ENCODE measurements around the gene MYO3B.

Gene MYO3B

DNA sequence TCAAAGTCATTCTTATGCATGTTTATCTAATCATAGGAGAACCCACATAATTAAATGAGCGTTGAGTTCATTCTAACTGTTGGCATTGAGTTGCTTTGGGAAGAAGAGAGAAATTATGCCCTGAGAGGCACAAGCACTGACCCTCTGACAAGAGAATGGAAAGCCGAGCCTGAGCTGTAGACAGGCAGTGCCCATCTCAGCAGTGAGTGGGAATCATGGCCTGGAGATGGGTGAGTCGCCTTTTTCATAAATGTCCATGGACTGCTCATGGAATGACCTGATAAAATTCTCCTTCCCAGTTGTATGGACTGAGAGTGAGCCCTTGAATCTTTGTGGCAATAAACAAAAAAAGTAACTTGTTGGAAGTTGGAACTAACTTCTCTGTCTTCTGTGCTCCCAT, 21.4 kb upstream of the MYO3B start:
- Histone ChIP-seq H3K36me3 (replicated peaks; ENCODE audit: low read depth, low read length) (peaks cover 5% of the 10 kb centered on the region), H2AFZ (ENCODE audit: low read depth, low read length) (no peak overlapping the region), H3K4me2 (ENCODE audit: low read length) (peak overlapping the region; percentile 97), H3K9me3 (ENCODE audit: insufficient read depth, low read length) (no peaks in the 10 kb centered on the region; the same call in 1 of the 2 replicates), H4K20me1 (ENCODE audit: insufficient read depth, low read length) (no peaks in the 10 kb centered on the region), H3K4me3 (ENCODE audit: low read length) (no peak overlapping the region), H3K27ac (ENCODE audit: low read length) (no peak overlapping the region), H3K4me1 (ENCODE audit: low read length) (peaks cover 56% of the 10 kb centered on the region), H3K79me2 (ENCODE audit: low read length) (no peaks in the 10 kb centered on the region), H3K9ac (ENCODE audit: low read length) (no peak overlapping the region), H3K27me3 (ENCODE audit: low read depth, low read length) (peaks cover 16% of the 10 kb centered on the region)
- no peak for TF ChIP-seq EZH2phosphoT487 (IDR thresholded peaks at IDR 0.05; ENCODE audit: low read depth)
- TF ChIP-seq, protein P1, sequence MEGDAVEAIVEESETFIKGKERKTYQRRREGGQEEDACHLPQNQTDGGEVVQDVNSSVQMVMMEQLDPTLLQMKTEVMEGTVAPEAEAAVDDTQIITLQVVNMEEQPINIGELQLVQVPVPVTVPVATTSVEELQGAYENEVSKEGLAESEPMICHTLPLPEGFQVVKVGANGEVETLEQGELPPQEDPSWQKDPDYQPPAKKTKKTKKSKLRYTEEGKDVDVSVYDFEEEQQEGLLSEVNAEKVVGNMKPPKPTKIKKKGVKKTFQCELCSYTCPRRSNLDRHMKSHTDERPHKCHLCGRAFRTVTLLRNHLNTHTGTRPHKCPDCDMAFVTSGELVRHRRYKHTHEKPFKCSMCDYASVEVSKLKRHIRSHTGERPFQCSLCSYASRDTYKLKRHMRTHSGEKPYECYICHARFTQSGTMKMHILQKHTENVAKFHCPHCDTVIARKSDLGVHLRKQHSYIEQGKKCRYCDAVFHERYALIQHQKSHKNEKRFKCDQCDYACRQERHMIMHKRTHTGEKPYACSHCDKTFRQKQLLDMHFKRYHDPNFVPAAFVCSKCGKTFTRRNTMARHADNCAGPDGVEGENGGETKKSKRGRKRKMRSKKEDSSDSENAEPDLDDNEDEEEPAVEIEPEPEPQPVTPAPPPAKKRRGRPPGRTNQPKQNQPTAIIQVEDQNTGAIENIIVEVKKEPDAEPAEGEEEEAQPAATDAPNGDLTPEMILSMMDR (IDR thresholded peaks at IDR 0.05; ENCODE audit: low read depth, low read length), result no peak

DNA sequence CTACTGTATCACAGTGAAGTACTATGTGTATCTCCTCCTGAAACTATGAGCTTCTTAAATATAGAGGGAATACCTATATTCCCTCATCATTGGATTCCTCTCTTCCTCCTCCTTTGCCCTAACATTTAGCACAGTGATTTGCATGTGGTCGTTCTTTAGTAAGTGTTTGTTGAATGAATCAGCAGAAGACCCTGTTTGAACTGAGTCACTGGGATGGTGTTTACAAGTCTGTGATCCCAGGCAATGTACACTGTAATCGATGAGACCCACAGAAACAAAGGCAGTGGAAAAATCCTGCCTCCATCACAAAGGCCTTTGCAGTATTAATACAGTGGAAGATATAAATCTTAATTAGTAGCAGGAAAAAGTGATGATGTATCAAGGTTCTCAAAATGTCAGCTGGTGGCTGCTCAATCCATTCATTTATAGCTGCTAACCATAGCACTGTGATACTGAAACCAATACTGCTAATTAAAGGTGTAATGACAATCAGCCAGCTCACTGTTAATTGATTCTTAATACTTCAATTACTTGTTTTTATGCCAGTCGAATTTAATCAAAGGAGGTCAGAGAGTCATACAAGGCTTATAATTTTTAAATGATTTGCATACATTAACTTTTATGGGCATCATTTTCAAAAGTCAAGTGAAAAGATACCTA, 20.8 kb upstream of the MYO3B start:
- no peak overlapping the region for H3K27ac ChIP-seq (ENCODE audit: low read length)
- no peak overlapping the region for H3K4me3 ChIP-seq (ENCODE audit: low read length)
- no peak overlapping the region for H3K9ac ChIP-seq (ENCODE audit: low read length)
- no peaks in the 10 kb centered on the region for H4K20me1 ChIP-seq (ENCODE audit: insufficient read depth, low read length)
- H3K36me3 ChIP-seq (replicated peaks; ENCODE audit: low read depth, low read length), result peaks cover 5% of the 10 kb centered on the region
- no peaks in the 10 kb centered on the region for H3K79me2 ChIP-seq (ENCODE audit: low read length)
- no peak overlapping the region for H2AFZ ChIP-seq (ENCODE audit: low read depth, low read length)
- peak overlapping the region; percentile 3; the same call in 1 of the 2 replicates for H3K4me2 ChIP-seq (ENCODE audit: low read length)
- H3K9me3 ChIP-seq (ENCODE audit: insufficient read depth, low read length), result no peaks in the 10 kb centered on the region; the same call in 1 of the 2 replicates
- no peak for TF ChIP-seq EZH2phosphoT487 (IDR thresholded peaks at IDR 0.05; ENCODE audit: low read depth)
- peaks cover 60% of the 10 kb centered on the region for H3K4me1 ChIP-seq (ENCODE audit: low read length)
- peaks cover 22% of the 10 kb centered on the region for H3K27me3 ChIP-seq (ENCODE audit: low read depth, low read length)

DNA sequence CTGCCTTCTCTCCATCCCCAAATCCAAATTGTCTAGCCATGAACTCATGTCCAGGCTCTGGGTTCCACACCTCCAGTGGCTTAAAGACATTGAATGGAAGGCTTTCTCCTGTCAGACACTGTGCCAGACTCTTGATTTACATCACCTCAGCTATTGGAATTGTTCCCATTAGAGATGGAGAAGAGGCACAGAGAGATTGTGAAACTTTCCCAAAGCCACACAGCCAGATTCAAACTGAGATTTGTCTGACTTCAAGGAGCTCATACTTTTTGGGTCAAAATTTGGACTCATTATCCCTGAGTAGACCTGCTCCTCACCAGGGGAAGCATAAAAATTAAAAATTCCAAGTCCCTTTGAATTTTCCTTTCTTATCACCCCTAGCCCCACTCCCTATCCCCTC, 18.9 kb upstream of the MYO3B start:
- no peak overlapping the region for H2AFZ ChIP-seq (ENCODE audit: low read depth, low read length)
- H3K9ac ChIP-seq (ENCODE audit: low read length), result no peak overlapping the region
- H3K79me2 ChIP-seq (ENCODE audit: low read length), result no peaks in the 10 kb centered on the region
- no peaks in the 10 kb centered on the region for H3K9me3 ChIP-seq (ENCODE audit: insufficient read depth, low read length)
- H3K27ac ChIP-seq (ENCODE audit: low read length), result no peak overlapping the region
- TF ChIP-seq, protein P1 (IDR thresholded peaks at IDR 0.05; ENCODE audit: low read depth, low read length), result no peak
- no peak for TF ChIP-seq EZH2phosphoT487 (IDR thresholded peaks at IDR 0.05; ENCODE audit: low read depth)
- H3K27me3 ChIP-seq (ENCODE audit: low read depth, low read length), result peaks cover 22% of the 10 kb centered on the region
- no peak overlapping the region for H3K4me3 ChIP-seq (ENCODE audit: low read length)
- H3K4me1 ChIP-seq (ENCODE audit: low read length), result peaks cover 60% of the 10 kb centered on the region
- H3K36me3 ChIP-seq (replicated peaks; ENCODE audit: low read depth, low read length), result no peaks in the 10 kb centered on the region
- H3K4me2 ChIP-seq (ENCODE audit: low read length), result no peak overlapping the region
- H4K20me1 ChIP-seq (ENCODE audit: insufficient read depth, low read length), result no peaks in the 10 kb centered on the region

DNA sequence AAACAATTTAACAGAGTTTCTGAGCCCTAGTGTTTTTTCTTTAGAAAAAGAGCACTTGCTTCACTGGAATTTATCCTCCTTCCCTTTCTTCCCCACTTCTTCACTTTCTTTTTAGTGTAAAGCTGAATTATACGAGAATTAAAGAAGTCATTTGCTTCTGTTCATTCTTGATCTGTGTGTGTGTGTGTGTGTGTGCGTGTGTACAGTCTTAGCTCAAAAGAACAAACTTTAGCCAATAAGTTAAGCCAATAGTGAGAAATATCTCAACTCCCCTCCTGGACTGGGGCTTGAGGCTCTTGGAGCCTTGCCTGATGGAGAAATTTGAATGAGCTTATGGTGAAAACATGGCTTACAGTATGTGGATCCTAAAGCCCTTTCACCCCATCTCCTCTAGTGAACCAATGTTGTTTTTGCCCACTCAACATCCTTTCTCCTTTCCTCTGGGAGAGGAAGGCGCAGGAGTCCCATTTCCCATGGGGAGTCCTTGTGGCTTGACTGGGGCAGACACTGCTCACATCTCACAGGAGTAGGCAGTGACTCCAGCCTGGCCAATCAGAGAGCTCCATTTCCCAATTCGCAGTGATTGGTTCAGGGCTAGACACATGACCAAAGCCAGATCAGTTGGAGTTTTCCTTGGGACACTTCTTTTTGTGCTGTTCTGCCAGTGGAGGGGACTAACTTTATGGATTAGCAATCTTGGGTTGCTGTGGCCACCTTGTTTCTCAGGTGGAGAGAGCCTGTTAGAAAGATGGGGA, 16.3 kb upstream of the MYO3B start:
- Histone ChIP-seq H2AFZ (ENCODE audit: low read depth, low read length) (no peak overlapping the region), H3K9ac (ENCODE audit: low read length) (no peak overlapping the region), H3K4me1 (ENCODE audit: low read length) (peaks cover 39% of the 10 kb centered on the region), H3K79me2 (ENCODE audit: low read length) (no peaks in the 10 kb centered on the region), H3K36me3 (replicated peaks; ENCODE audit: low read depth, low read length) (no peaks in the 10 kb centered on the region), H3K27me3 (ENCODE audit: low read depth, low read length) (peaks cover 21% of the 10 kb centered on the region), H4K20me1 (ENCODE audit: insufficient read depth, low read length) (no peaks in the 10 kb centered on the region), H3K4me3 (ENCODE audit: low read length) (peak overlapping the region; percentile 48), H3K4me2 (ENCODE audit: low read length) (peak overlapping the region; percentile 73), H3K9me3 (ENCODE audit: insufficient read depth, low read length) (no peaks in the 10 kb centered on the region), H3K27ac (ENCODE audit: low read length) (no peak overlapping the region)
- TF ChIP-seq, protein P1 (IDR thresholded peaks at IDR 0.05; ENCODE audit: low read depth, low read length), result no peak
- TF ChIP-seq EZH2phosphoT487 (IDR thresholded peaks at IDR 0.05; ENCODE audit: low read depth), result no peak
